Prostate gland (tissue), 2 donors: Measurements from ENCODE around the gene TMEM219. TPM values are rescaled to one million over a fixed set of nuclear protein-coding genes. Genes with fewer than 3 reads are reported as not detected.
A peak's percentile ranks its signal among the peaks of the same experiment; 100 is the strongest.

ENCODE experiments used
- DNase-seq: peaks from one replicate; pipeline ENCODE4 v3.0.0-alpha.2; 2019; ENCODE audit warnings: low spot score
- H3K27ac ChIP-seq, 2 donors: fragments of 200-600 bp; sonication (generic); 2 replicates each; pipeline ENCODE4 v1.5.1; 2017 to 2019
- H3K27me3 ChIP-seq: fragments of 200-600 bp; sonication (generic); replicated peaks from 2 replicates; pipeline ENCODE4 v1.5.1; 2019; ENCODE audit not compliant: insufficient read depth
- H3K36me3 ChIP-seq, 2 donors: fragments of 200-600 bp; sonication (generic); 1 replicate in 1 of 2; 2 replicates in 1 of 2; pipeline versions ENCODE4 v1.5.1 to v1.8.1; 2017 to 2019
- H3K4me1 ChIP-seq: fragments of 200-600 bp; sonication (generic); replicated peaks from 2 replicates; pipeline ENCODE4 v1.5.1; 2019
- H3K4me3 ChIP-seq, 2 donors: fragments of 200-600 bp; sonication (generic); 2 replicates each; pipeline ENCODE4 v1.5.1; 2017 to 2019
- H3K9me3 ChIP-seq: fragments of 200-600 bp; sonication (generic); 2 replicates; pipeline ENCODE4 v1.5.1; 2017
- CTCF ChIP-seq, 4 experiments: fragments of 200-600 bp in 2 of 4; fragments of 450-650 bp in 2 of 4; sonication (generic) in 2 of 4; IDR thresholded peaks; 1 replicate in 3 of 4; 2 replicates in 1 of 4; pipeline ENCODE4 v1.5.1; 2016 to 2019; ENCODE audit warnings: antibody characterized with exemption in 4 of 4, mild to moderate bottlenecking in 2 of 4, moderate library complexity in 2 of 4
- POLR2A ChIP-seq: fragments of 450-650 bp; IDR thresholded peaks from one replicate; pipeline ENCODE4 v1.6.1; 2016; ENCODE audit warnings: antibody characterized with exemption, mild to moderate bottlenecking
- POLR2AphosphoS5 ChIP-seq: sonication (generic); formaldehyde crosslinking; IDR thresholded peaks from one replicate; pipeline ENCODE4 v1.6.1; 2017; ENCODE audit warnings: antibody characterized with exemption
- WGBS: methylation state at CpG from one replicate; pipeline ENCODE4 v1.1.5; 2018; 5-methylcytosine and 5-hydroxymethylcytosine counted together
- intact Hi-C: fragments of 100-400 bp; cut with DNase I; formaldehyde crosslinking; loops from one replicate; pipeline ENCODE4 v1.14.2; 2022
- total RNA-seq, 2 donors: library from RNA; depleted of rRNA; stranded (reverse); fragments of >200 nt; gene quantifications; one replicate each; pipeline ENCODE4 v1.1.0, GENCODE V29; 2016

TMEM219 gene
- total RNA-seq, 2 donors from 2014 or later = 188 to 218 TPM

DNA sequence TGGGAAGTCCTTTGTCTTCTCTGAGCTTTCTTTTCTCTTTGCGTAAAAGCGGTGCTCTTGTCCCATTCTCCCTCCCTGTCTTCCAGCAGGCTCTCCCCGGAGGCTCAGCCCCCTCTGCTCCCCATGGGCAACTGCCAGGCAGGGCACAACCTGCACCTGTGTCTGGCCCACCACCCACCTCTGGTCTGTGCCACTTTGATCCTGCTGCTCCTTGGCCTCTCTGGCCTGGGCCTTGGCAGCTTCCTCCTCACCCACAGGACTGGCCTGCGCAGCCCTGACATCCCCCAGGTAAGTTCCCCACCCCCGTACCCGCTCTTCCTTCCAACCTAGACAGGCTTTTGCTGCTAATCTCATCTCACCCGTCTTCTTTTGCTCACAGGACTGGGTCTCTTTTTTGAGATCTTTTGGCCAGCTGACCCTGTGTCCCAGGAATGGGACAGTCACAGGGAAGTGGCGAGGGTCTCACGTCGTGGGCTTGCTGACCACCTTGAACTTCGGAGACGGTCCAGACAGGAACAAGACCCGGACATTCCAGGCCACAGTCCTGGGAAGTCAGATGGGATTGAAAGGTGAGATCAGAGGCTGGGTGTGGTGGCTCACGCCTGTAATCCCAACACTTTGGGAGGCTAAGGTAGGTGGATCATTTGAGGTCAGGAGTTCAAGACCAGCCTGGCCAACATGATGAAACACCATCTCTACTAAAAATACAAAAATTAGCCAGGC, 1.3 kb downstream of the TMEM219 start:
- Histone ChIP-seq H3K9me3 (no peaks in the 10 kb centered on the region), H3K4me1 (no peaks in the 10 kb centered on the region), H3K27ac (peak overlapping the region; percentile 90 to 93), H3K36me3 (no peaks in the 10 kb centered on the region), H3K4me3 (peak overlapping the region in 1 of 2 donors; percentile 71), H3K27me3 (no peaks in the 10 kb centered on the region)
- DNase-seq = no peak
- WGBS = 88% methylated on average over 14 of the region's 14 CpGs
- intact Hi-C loops = loop anchor here (10.0 kb wide), 1 partner anchor 138 kb away; the partner anchor contains the start of gene MVP
- TF ChIP-seq POLR2A = no peak
- no peak for TF ChIP-seq CTCF (IDR thresholded peaks at IDR 0.05)
- no peak for TF ChIP-seq POLR2AphosphoS5

DNA sequence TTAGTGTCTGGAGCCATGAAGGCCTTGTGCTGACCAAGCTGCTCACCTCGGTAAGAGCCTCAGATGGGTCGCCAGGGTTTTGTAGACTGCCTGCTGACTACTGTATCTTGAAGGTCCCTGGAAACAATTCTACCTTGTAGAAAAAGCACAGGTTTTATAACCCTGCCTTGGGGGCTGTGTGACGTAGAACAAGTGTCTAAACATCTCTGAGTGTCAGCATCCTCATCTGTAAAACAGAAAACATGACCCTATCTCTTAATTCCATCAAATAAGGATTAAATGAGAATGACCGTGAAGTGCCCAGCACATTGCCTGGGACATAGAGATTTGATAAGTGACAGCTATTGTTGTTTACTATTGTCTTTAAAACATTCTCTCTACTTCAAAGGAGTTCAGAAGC, 6.3 kb downstream of the TMEM219 start:
- WGBS = 91% methylated on average over 4 of the region's 4 CpGs
- DNase-seq = no peak
- H3K9me3 ChIP-seq = no peaks in the 10 kb centered on the region
- H3K4me3 ChIP-seq = no peak overlapping the region
- intact Hi-C loops = loop anchor here (10.0 kb wide), 1 partner anchor 143 kb away; the partner anchor contains the start of gene MVP
- no peaks in the 10 kb centered on the region for H3K36me3 ChIP-seq
- no peaks in the 10 kb centered on the region for H3K4me1 ChIP-seq
- H3K27ac ChIP-seq = no peak overlapping the region
- TF ChIP-seq POLR2A = no peak
- no peak for TF ChIP-seq POLR2AphosphoS5
- TF ChIP-seq CTCF (IDR thresholded peaks at IDR 0.05) = no peak
- H3K27me3 ChIP-seq = no peaks in the 10 kb centered on the region

GRCh38 chr16:29971304-29971703, 9.4 kb downstream of the TMEM219 start:
- H3K4me3 ChIP-seq = no peak overlapping the region
- WGBS = 86% methylated on average over 8 of the region's 8 CpGs
- DNase-seq = no peak
- H3K27me3 ChIP-seq = no peaks in the 10 kb centered on the region
- H3K9me3 ChIP-seq = no peaks in the 10 kb centered on the region
- H3K27ac ChIP-seq = no peak overlapping the region
- no peak for TF ChIP-seq CTCF (IDR thresholded peaks at IDR 0.05)
- TF ChIP-seq POLR2A = no peak
- TF ChIP-seq POLR2AphosphoS5 = no peak
- no peaks in the 10 kb centered on the region for H3K36me3 ChIP-seq
- intact Hi-C loops = no loop called here
- peaks cover 10% of the 10 kb centered on the region for H3K4me1 ChIP-seq

GRCh38 chr16:29972500-29972899, 10.6 kb downstream of the TMEM219 start:
- Histone ChIP-seq H3K4me1 (peaks cover 13% of the 10 kb centered on the region), H3K4me3 (no peak overlapping the region), H3K27ac (no peak overlapping the region), H3K36me3 (no peaks in the 10 kb centered on the region), H3K9me3 (no peaks in the 10 kb centered on the region), H3K27me3 (no peaks in the 10 kb centered on the region)
- no peak for DNase-seq
- WGBS = 94% methylated on average over 1 of the region's 1 CpG
- TF ChIP-seq CTCF (IDR thresholded peaks at IDR 0.05) (no peak), POLR2A (no peak), POLR2AphosphoS5 (no peak)
- intact Hi-C loops = no loop called here

- H3K4me3 ChIP-seq = no peak overlapping the region
- TF ChIP-seq POLR2AphosphoS5 = no peak
- no peaks in the 10 kb centered on the region for H3K27me3 ChIP-seq
- no peaks in the 10 kb centered on the region for H3K9me3 ChIP-seq
- WGBS = 75% methylated on average over 6 of the region's 6 CpGs
- H3K4me1 ChIP-seq = peaks cover 13% of the 10 kb centered on the region
- intact Hi-C loops = no loop called here
- DNase-seq = no peak
- peaks cover 0 to 2% of the 10 kb centered on the region in 2 donors for H3K36me3 ChIP-seq
- H3K27ac ChIP-seq = peak overlapping the region; percentile 84 to 89
Observed at GRCh38 chr16:29972992-29973383, 11.1 kb downstream of the TMEM219 start.
